DOHH2 (cell line): ENCODE results near the gene PNPLA2.

ENCODE experiments used
- H3F3A ChIP-seq: fragments of 200-600 bp; sonication (generic), shearing (Covaris generic); 2 replicates; pipeline ENCODE4 v1.6.0; 2016; ENCODE audit warnings: antibody characterized with exemption, mild to moderate bottlenecking; ENCODE audit not compliant: control insufficient read depth, insufficient read depth
- H3K27ac ChIP-seq: fragments of 200-600 bp; sonication (generic); 2 replicates; pipeline ENCODE4 v1.5.1; 2014; ENCODE audit warnings: low read depth, mild to moderate bottlenecking, low read length, moderate library complexity
- H3K27me3 ChIP-seq: fragments of 200-600 bp; sonication (generic); 2 replicates; pipeline ENCODE4 v1.6.1; 2014; ENCODE audit warnings: mild to moderate bottlenecking, low read length, mixed read lengths; ENCODE audit not compliant: control insufficient read depth
- H3K36me3 ChIP-seq: fragments of 200-600 bp; sonication (generic); 2 replicates; pipeline ENCODE4 v1.6.1; 2014; ENCODE audit warnings: mild to moderate bottlenecking, low read length, moderate library complexity, mixed read lengths; ENCODE audit not compliant: control insufficient read depth
- H3K4me1 ChIP-seq: fragments of 200-600 bp; sonication (generic); 2 replicates; pipeline ENCODE4 v1.6.1; 2014; ENCODE audit warnings: mild to moderate bottlenecking, low read length, mixed read lengths; ENCODE audit not compliant: control insufficient read depth
- H3K4me2 ChIP-seq: fragments of 200-600 bp; sonication (generic); 2 replicates; pipeline ENCODE4 v1.6.0; 2014; ENCODE audit warnings: mild to moderate bottlenecking, low read length, moderate library complexity
- H3K4me3 ChIP-seq: fragments of 200-600 bp; sonication (generic); 2 replicates; pipeline ENCODE4 v1.5.1; 2014; ENCODE audit warnings: mild to moderate bottlenecking, low read length, mixed read lengths
- H3K79me2 ChIP-seq: fragments of 200-600 bp; sonication (generic); 2 replicates; pipeline ENCODE4 v1.6.1; 2014; ENCODE audit warnings: mild to moderate bottlenecking, low read length, mixed read lengths; ENCODE audit not compliant: control insufficient read depth
- H3K9me2 ChIP-seq: fragments of 200-600 bp; sonication (generic); replicated peaks from 2 replicates; pipeline ENCODE4 v1.6.1; 2014; ENCODE audit warnings: mild to moderate bottlenecking, low read length, mixed read lengths; ENCODE audit not compliant: control insufficient read depth
- H3K9me3 ChIP-seq: fragments of 200-600 bp; sonication (generic); 2 replicates; pipeline ENCODE4 v1.6.1; 2014; ENCODE audit warnings: antibody characterized with exemption, low read length, mixed read lengths; ENCODE audit not compliant: control insufficient read depth, insufficient read depth
- H4K20me1 ChIP-seq: fragments of 200-600 bp; sonication (generic); 2 replicates; pipeline ENCODE4 v1.6.0; 2014; ENCODE audit warnings: low read depth, mild to moderate bottlenecking, antibody characterized with exemption, low read length, moderate library complexity; ENCODE audit not compliant: control insufficient read depth, insufficient read depth
- CTCF ChIP-seq: fragments of 200-600 bp; sonication (generic); IDR thresholded peaks from one replicate; pipeline ENCODE4 v1.5.1; 2014; ENCODE audit warnings: antibody characterized with exemption, mild to moderate bottlenecking, low read depth, low read length; ENCODE audit not compliant: poor library complexity, severe bottlenecking
- EZH2phosphoT487 ChIP-seq: fragments of 200-600 bp; sonication (generic); IDR thresholded peaks from 2 replicates; pipeline ENCODE4 v1.6.1; 2017; ENCODE audit warnings: borderline replicate concordance, mild to moderate bottlenecking, antibody characterized with exemption, low read length, moderate library complexity, mixed read lengths

Gene PNPLA2

GRCh38 chr11:786235-787083 lies 32.3 kb upstream of the PNPLA2 start:
- Histone ChIP-seq H4K20me1 (no peaks in the 10 kb centered on the region), H3K79me2 (peaks cover 6% of the 10 kb centered on the region), H3K27ac (no peak overlapping the region), H3K36me3 (no peaks in the 10 kb centered on the region; the same call in 1 of the 2 replicates), H3K4me2 (no peak overlapping the region), H3F3A (0 out of 2 replicates have a peak, but pooled peaks cover 4% of the 10 kb centered on the region), H3K27me3 (no peaks in the 10 kb centered on the region), H3K9me3 (no peaks in the 10 kb centered on the region), H3K9me2 (no peaks in the 10 kb centered on the region), H3K4me1 (peaks cover 21% of the 10 kb centered on the region), H3K4me3 (no peak overlapping the region)
- TF ChIP-seq EZH2phosphoT487, result no peak
- no peak for TF ChIP-seq CTCF

GRCh38 chr11:787084-787675 lies 31.5 kb upstream of the PNPLA2 start:
- Histone ChIP-seq H3K27ac (no peak overlapping the region), H3F3A (0 out of 2 replicates have a peak, but pooled peaks cover 4% of the 10 kb centered on the region), H3K4me1 (peaks cover 21% of the 10 kb centered on the region), H4K20me1 (no peaks in the 10 kb centered on the region), H3K9me3 (no peaks in the 10 kb centered on the region), H3K79me2 (peaks cover 6% of the 10 kb centered on the region), H3K36me3 (no peaks in the 10 kb centered on the region; the same call in 1 of the 2 replicates), H3K27me3 (no peaks in the 10 kb centered on the region), H3K4me3 (no peak overlapping the region), H3K4me2 (no peak overlapping the region), H3K9me2 (no peaks in the 10 kb centered on the region)
- no peak for TF ChIP-seq CTCF
- no peak for TF ChIP-seq EZH2phosphoT487

- Histone ChIP-seq H3K9me3 (no peaks in the 10 kb centered on the region), H3K9me2 (no peaks in the 10 kb centered on the region), H3K27ac (no peak overlapping the region), H3K4me1 (peaks cover 21% of the 10 kb centered on the region), H4K20me1 (no peaks in the 10 kb centered on the region), H3K79me2 (peaks cover 6% of the 10 kb centered on the region), H3K36me3 (peaks cover 3% of the 10 kb centered on the region; the same call in 1 of the 2 replicates), H3K27me3 (no peaks in the 10 kb centered on the region), H3K4me3 (no peak overlapping the region), H3K4me2 (peak overlapping the region; percentile 44; the same call in 1 of the 2 replicates), H3F3A (0 out of 2 replicates have a peak, but pooled peaks cover 4% of the 10 kb centered on the region)
- TF ChIP-seq EZH2phosphoT487 (no peak), CTCF (peak; percentile 35)
Observed at GRCh38 chr11:788009-788640, 30.6 kb upstream of the PNPLA2 start.
